Fibroblast of lung (primary cell): ENCODE data around the gene FH. TPM values are rescaled to one million over a fixed set of nuclear protein-coding genes. Genes with fewer than 3 reads are reported as not detected.

Experiments
- DNase-seq, 2 donors: peaks; one replicate each; pipeline versions ENCODE4 v3.0.0 to v3.0.0-alpha.2; 2010; ENCODE audit warnings: low read depth in 2 of 2
- H2AFZ ChIP-seq: 2 replicates; pipeline ENCODE4 v1.5.1; 2012; ENCODE audit warnings: low read length, control low read depth, inconsistent platforms
- H3K27ac ChIP-seq: 2 replicates; pipeline ENCODE4 v1.5.1; 2011; ENCODE audit warnings: low read length, control low read depth; ENCODE audit not compliant: insufficient read depth
- H3K27me3 ChIP-seq: 2 replicates; pipeline ENCODE4 v1.5.1; 2011; ENCODE audit warnings: mild to moderate bottlenecking, low read length; ENCODE audit not compliant: control insufficient read depth, insufficient read depth
- H3K36me3 ChIP-seq: 2 replicates; pipeline ENCODE4 v1.5.1; 2011; ENCODE audit warnings: low read length; ENCODE audit not compliant: control insufficient read depth, insufficient read depth
- H3K4me1 ChIP-seq: 2 replicates; pipeline ENCODE4 v1.5.1; 2011; ENCODE audit warnings: low read length; ENCODE audit not compliant: control insufficient read depth, insufficient read depth; ENCODE audit errors: extremely low read depth
- H3K4me2 ChIP-seq: 2 replicates; pipeline ENCODE4 v1.5.1; 2011; ENCODE audit warnings: low read length, control low read depth; ENCODE audit not compliant: insufficient read depth; ENCODE audit errors: extremely low read depth
- H3K4me3 ChIP-seq, 4 experiments: fragments of 200-600 bp in 1 of 4; sonication (generic) in 1 of 4; replicated peaks in 1 of 4; 2 replicates each; pipeline ENCODE4 v1.5.1; 2011 to 2016; ENCODE audit warnings: low read length in 4 of 4, low read depth in 3 of 4, mild to moderate bottlenecking in 3 of 4, control low read depth in 2 of 4, inconsistent platforms in 1 of 4, mixed read lengths in 1 of 4; ENCODE audit not compliant: insufficient read depth in 1 of 4; ENCODE audit errors: control extremely low read depth in 1 of 4
- H3K79me2 ChIP-seq: 2 replicates; pipeline ENCODE4 v1.5.1; 2012; ENCODE audit warnings: mild to moderate bottlenecking, low read length, inconsistent platforms; ENCODE audit not compliant: control insufficient read depth, insufficient read depth
- H3K9ac ChIP-seq: 2 replicates; pipeline ENCODE4 v1.5.1; 2011; ENCODE audit warnings: mild to moderate bottlenecking, low read length, control low read depth; ENCODE audit not compliant: insufficient read depth
- H3K9me3 ChIP-seq: 2 replicates; pipeline ENCODE4 v1.5.1; 2012; ENCODE audit warnings: low read depth, low read length; ENCODE audit not compliant: control insufficient read depth, insufficient read depth
- H4K20me1 ChIP-seq: 2 replicates; pipeline ENCODE4 v1.5.1; 2011; ENCODE audit warnings: low read length; ENCODE audit not compliant: control insufficient read depth, insufficient read depth; ENCODE audit errors: extremely low read depth
- EZH2 ChIP-seq: IDR thresholded peaks from 2 replicates; pipeline ENCODE4 v1.5.1; 2012; ENCODE audit warnings: low read length, control low read depth, mild to moderate bottlenecking; ENCODE audit errors: missing control alignments
- polyA plus RNA-seq, 2 donors: library from polyadenylated mRNA; depleted of rRNA in 1 of 2; stranded (reverse) in 1 of 2; unstranded in 1 of 2; fragments of >200 nt; gene quantifications; 2 replicates each; pipeline ENCODE4 v1.2.1, GENCODE V29; 2011 to 2012; ENCODE audit warnings: missing spikeins in 1 of 2
- total RNA-seq: library from RNA; depleted of rRNA; stranded (reverse); fragments of >200 nt; gene quantifications from 2 replicates; pipeline ENCODE4 v1.2.1, GENCODE V29; 2014
- TF ChIP-seq, protein P1 (sequence below), 2 donors: IDR thresholded peaks in 1 of 2; conservative IDR thresholded peaks in 1 of 2; 1 replicate in 1 of 2; 2 replicates in 1 of 2; pipeline ENCODE4 v1.5.1; 2011 to 2012; ENCODE audit warnings: low read length in 2 of 2, control low read depth in 1 of 2, inconsistent platforms in 1 of 2, low read depth in 1 of 2, mild to moderate bottlenecking in 1 of 2

FH gene
- total and polyA plus RNA-seq, 2 donors (not counting 1 experiment from before 2014, with no cell fraction given): 118 TPM

DNA sequence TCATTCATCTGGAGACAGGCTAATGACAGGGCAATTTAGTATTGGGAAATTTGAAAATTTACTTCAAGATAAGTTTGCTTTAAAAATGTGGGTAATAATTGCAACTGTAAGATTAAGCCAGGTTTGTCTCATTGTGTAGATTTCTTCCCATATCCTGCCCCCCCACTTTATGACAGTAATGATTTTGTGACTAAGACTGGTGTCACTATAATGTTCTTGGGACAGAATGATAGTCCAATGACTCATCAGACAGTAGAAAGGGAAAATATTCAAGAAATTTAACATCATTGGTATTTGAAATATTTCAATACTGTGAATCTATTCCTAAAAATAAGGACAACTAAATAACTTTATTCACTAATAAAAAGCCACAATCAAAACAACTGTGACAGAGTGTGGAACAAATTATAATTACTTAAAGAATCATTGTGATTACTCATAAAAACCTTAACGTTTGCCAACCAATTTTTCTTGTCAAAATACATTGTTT, 36.7 kb downstream of the FH start:
- Histone ChIP-seq H3K36me3 (no peaks in the 10 kb centered on the region), H3K27me3 (no peaks in the 10 kb centered on the region), H3K4me3 (no peak overlapping the region), H3K4me1 (peaks cover 15% of the 10 kb centered on the region), H4K20me1 (no peaks in the 10 kb centered on the region), H3K9ac (no peak overlapping the region), H3K79me2 (no peaks in the 10 kb centered on the region), H3K27ac (no peak overlapping the region), H3K4me2 (peak overlapping the region; percentile 2), H2AFZ (no peak overlapping the region), H3K9me3 (no peaks in the 10 kb centered on the region)
- DNase-seq: peak; percentile 40 to 72
- TF ChIP-seq, protein P1, sequence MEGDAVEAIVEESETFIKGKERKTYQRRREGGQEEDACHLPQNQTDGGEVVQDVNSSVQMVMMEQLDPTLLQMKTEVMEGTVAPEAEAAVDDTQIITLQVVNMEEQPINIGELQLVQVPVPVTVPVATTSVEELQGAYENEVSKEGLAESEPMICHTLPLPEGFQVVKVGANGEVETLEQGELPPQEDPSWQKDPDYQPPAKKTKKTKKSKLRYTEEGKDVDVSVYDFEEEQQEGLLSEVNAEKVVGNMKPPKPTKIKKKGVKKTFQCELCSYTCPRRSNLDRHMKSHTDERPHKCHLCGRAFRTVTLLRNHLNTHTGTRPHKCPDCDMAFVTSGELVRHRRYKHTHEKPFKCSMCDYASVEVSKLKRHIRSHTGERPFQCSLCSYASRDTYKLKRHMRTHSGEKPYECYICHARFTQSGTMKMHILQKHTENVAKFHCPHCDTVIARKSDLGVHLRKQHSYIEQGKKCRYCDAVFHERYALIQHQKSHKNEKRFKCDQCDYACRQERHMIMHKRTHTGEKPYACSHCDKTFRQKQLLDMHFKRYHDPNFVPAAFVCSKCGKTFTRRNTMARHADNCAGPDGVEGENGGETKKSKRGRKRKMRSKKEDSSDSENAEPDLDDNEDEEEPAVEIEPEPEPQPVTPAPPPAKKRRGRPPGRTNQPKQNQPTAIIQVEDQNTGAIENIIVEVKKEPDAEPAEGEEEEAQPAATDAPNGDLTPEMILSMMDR (conservative IDR thresholded peaks at IDR 0.05 in 1 of 2, IDR thresholded peaks at IDR 0.05 in 1 of 2; ENCODE audit: low read depth in 1 of 2, low read length in 2 of 2): no peak
- TF ChIP-seq EZH2: no peak

DNA sequence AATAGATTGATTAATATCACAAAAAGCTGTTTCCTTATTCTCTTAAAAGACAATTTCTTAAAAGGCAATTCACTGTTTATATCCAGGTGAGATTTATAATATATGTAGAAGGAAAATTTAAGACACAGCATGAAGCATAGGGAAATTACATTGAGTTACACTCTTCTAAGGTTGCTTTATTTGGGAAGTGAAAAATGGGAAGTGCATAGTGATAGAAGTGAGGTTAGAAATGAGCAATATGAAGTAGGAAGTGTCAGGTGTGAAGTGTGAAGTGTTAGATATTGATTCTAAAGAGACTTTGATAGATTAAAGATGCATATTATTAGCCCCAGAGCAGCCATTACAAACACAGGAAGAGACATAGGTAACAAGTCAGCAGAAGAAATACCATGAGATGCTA, 40.3 kb downstream of the FH start:
- no peaks in the 10 kb centered on the region for H3K79me2 ChIP-seq
- no peaks in the 10 kb centered on the region for H3K27me3 ChIP-seq
- H2AFZ ChIP-seq: no peak overlapping the region
- H3K36me3 ChIP-seq: no peaks in the 10 kb centered on the region
- H3K27ac ChIP-seq: no peak overlapping the region
- no peaks in the 10 kb centered on the region for H3K9me3 ChIP-seq
- no peak for TF ChIP-seq EZH2
- TF ChIP-seq, protein P1 (conservative IDR thresholded peaks at IDR 0.05 in 1 of 2, IDR thresholded peaks at IDR 0.05 in 1 of 2; ENCODE audit: low read depth in 1 of 2, low read length in 2 of 2): no peak
- H3K4me1 ChIP-seq: peaks cover 16% of the 10 kb centered on the region
- no peak for DNase-seq
- no peak overlapping the region for H3K4me2 ChIP-seq
- H4K20me1 ChIP-seq: no peaks in the 10 kb centered on the region
- H3K9ac ChIP-seq: no peak overlapping the region
- H3K4me3 ChIP-seq: no peak overlapping the region

DNA sequence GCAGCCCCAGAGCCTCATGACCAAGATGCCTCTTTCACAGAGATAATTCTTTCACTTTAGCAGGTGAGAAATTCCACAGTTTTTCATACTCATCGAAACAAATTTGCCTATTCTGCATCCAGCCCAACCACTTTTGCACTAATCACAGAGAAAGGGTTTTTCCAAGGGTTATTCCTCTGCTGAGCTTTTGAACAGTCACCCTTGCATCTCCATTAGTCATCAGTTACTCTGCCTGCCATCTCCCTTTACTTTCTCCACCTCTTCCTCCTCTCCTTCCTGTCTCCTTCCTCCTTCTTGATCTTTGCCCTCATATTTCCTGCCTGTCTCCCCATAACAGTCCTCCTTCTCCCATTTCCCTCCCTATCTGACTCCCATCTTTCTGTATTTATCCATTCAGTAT, 43.9 kb downstream of the FH start:
- Histone ChIP-seq H3K27me3 (no peaks in the 10 kb centered on the region), H3K4me1 (peaks cover 7% of the 10 kb centered on the region), H3K27ac (no peak overlapping the region), H3K4me3 (no peak overlapping the region), H3K79me2 (no peaks in the 10 kb centered on the region), H4K20me1 (no peaks in the 10 kb centered on the region), H2AFZ (peak overlapping the region; percentile 57), H3K9ac (no peak overlapping the region), H3K36me3 (no peaks in the 10 kb centered on the region), H3K4me2 (no peak overlapping the region), H3K9me3 (no peaks in the 10 kb centered on the region)
- TF ChIP-seq EZH2: no peak
- peak in 1 of 2 donors; percentile 6 for DNase-seq
